ENCODE measurements around the gene PIK3C3. TPM values are rescaled to one million over a fixed set of nuclear protein-coding genes. Genes with fewer than 3 reads are reported as not detected.

Gene PIK3C3
- polyA plus RNA-seq, 1 donor from 2014 or later: 42.9 TPM

DNA sequence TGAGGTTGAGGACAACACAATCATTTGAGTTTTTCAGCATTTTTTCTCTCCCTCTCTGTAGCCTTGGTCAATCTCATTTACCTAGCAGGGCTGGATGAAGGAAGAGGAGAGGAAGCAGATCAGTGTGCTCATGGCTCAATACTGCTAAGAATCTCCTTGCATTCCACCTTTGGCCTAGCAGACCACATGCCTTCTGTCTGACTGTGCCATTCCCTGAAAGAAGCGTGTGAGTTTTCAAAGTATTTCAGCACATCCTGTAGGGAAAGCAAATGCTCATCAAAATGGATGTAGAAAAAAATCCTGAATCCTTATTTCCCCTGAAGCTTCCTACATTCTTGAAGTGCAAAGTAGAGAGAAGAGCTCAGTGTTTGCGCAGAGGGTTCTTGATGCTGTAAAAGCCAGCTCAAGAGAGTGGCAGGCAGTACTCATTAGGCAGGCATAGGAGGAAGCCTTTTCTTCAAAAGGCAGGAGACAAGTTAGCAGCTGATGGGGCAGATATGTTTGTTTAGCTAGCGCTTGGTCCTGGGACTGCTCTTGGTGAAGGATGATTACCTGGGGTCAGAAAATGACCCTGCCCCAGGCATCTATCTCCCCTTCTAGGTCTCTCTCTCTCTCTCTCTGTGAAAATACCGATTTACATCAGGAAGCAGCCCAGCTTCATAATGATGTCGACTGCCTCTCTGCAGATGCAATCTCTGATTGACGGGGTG is 14.4 kb upstream of the PIK3C3 start:
- Histone ChIP-seq H3K9me3 (ENCODE audit: low read length) (no peaks in the 10 kb centered on the region), H4K20me1 (ENCODE audit: insufficient read depth) (no peaks in the 10 kb centered on the region), H3K9ac (ENCODE audit: low read length) (no peak overlapping the region), H3K4me2 (ENCODE audit: low read length) (no peak overlapping the region), H3F3A (ENCODE audit: insufficient read depth, low read length, poor library complexity, severe bottlenecking) (no peaks in the 10 kb centered on the region), H3K27me3 (ENCODE audit: insufficient read depth, low read depth, low read length) (no peaks in the 10 kb centered on the region), H3K79me2 (replicated peaks; ENCODE audit: insufficient read depth, low read length) (no peaks in the 10 kb centered on the region), H3K27ac (ENCODE audit: low read length) (no peak overlapping the region), H2AFZ (ENCODE audit: low read depth, low read length) (no peak overlapping the region), H3K36me3 (ENCODE audit: insufficient read depth, low read length) (no peaks in the 10 kb centered on the region), H3K9me2 (ENCODE audit: insufficient read depth, low read length) (no peaks in the 10 kb centered on the region), H3K4me3 (ENCODE audit: low read length) (no peak overlapping the region)
- TF ChIP-seq TAF1 (IDR thresholded peaks at IDR 0.05; ENCODE audit: low read depth): no peak
- no peak for TF ChIP-seq SMC3 (conservative IDR thresholded peaks at IDR 0.05; ENCODE audit: poor library complexity)
- no peak for TF ChIP-seq EZH2 (IDR thresholded peaks at IDR 0.05; ENCODE audit: borderline replicate concordance, insufficient read depth, low read length, poor library complexity, severe bottlenecking)
- TF ChIP-seq, protein P1, sequence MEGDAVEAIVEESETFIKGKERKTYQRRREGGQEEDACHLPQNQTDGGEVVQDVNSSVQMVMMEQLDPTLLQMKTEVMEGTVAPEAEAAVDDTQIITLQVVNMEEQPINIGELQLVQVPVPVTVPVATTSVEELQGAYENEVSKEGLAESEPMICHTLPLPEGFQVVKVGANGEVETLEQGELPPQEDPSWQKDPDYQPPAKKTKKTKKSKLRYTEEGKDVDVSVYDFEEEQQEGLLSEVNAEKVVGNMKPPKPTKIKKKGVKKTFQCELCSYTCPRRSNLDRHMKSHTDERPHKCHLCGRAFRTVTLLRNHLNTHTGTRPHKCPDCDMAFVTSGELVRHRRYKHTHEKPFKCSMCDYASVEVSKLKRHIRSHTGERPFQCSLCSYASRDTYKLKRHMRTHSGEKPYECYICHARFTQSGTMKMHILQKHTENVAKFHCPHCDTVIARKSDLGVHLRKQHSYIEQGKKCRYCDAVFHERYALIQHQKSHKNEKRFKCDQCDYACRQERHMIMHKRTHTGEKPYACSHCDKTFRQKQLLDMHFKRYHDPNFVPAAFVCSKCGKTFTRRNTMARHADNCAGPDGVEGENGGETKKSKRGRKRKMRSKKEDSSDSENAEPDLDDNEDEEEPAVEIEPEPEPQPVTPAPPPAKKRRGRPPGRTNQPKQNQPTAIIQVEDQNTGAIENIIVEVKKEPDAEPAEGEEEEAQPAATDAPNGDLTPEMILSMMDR (IDR thresholded peaks at IDR 0.05; ENCODE audit: poor library complexity, severe bottlenecking): no peak
- TF ChIP-seq MXI1 (conservative IDR thresholded peaks at IDR 0.05; ENCODE audit: poor library complexity, severe bottlenecking): no peak
- TF ChIP-seq, protein P2, sequence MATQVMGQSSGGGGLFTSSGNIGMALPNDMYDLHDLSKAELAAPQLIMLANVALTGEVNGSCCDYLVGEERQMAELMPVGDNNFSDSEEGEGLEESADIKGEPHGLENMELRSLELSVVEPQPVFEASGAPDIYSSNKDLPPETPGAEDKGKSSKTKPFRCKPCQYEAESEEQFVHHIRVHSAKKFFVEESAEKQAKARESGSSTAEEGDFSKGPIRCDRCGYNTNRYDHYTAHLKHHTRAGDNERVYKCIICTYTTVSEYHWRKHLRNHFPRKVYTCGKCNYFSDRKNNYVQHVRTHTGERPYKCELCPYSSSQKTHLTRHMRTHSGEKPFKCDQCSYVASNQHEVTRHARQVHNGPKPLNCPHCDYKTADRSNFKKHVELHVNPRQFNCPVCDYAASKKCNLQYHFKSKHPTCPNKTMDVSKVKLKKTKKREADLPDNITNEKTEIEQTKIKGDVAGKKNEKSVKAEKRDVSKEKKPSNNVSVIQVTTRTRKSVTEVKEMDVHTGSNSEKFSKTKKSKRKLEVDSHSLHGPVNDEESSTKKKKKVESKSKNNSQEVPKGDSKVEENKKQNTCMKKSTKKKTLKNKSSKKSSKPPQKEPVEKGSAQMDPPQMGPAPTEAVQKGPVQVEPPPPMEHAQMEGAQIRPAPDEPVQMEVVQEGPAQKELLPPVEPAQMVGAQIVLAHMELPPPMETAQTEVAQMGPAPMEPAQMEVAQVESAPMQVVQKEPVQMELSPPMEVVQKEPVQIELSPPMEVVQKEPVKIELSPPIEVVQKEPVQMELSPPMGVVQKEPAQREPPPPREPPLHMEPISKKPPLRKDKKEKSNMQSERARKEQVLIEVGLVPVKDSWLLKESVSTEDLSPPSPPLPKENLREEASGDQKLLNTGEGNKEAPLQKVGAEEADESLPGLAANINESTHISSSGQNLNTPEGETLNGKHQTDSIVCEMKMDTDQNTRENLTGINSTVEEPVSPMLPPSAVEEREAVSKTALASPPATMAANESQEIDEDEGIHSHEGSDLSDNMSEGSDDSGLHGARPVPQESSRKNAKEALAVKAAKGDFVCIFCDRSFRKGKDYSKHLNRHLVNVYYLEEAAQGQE (IDR thresholded peaks at IDR 0.05; ENCODE audit: borderline replicate concordance): no peak
- TF ChIP-seq RAD21 (conservative IDR thresholded peaks at IDR 0.05): no peak
- no peak for TF ChIP-seq POLR2AphosphoS5 (IDR thresholded peaks at IDR 0.05)
- no peak for TF ChIP-seq EP300 (conservative IDR thresholded peaks at IDR 0.05; ENCODE audit: poor library complexity, severe bottlenecking)

DNA sequence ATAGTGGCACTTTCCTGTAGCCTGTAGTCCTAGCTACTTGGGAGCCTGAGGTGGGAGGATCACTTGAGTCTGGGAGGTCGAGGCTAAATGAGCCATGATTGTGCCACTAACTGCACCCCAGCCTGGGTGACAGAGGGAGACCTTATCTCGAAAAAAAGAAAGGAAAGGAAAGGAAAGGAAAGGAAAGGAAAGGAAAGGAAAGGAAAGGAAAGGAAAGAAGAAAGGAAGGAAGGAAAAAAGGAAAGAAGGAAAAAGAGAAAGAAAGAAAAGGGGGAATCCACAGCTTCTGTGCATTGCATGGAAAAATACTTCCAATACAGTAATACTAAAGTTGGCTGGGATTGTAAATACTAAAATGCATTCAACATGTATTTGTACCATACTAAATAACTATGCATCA is 12.8 kb upstream of the PIK3C3 start:
- Histone ChIP-seq H3K27me3 (ENCODE audit: insufficient read depth, low read depth, low read length) (no peaks in the 10 kb centered on the region), H3K9me2 (ENCODE audit: insufficient read depth, low read length) (no peaks in the 10 kb centered on the region), H3K4me3 (ENCODE audit: low read length) (no peak overlapping the region), H3K9ac (ENCODE audit: low read length) (no peak overlapping the region), H3K36me3 (ENCODE audit: insufficient read depth, low read length) (no peaks in the 10 kb centered on the region), H2AFZ (ENCODE audit: low read depth, low read length) (no peak overlapping the region), H3K79me2 (replicated peaks; ENCODE audit: insufficient read depth, low read length) (no peaks in the 10 kb centered on the region), H3K4me2 (ENCODE audit: low read length) (no peak overlapping the region), H4K20me1 (ENCODE audit: insufficient read depth) (no peaks in the 10 kb centered on the region), H3F3A (ENCODE audit: insufficient read depth, low read length, poor library complexity, severe bottlenecking) (no peaks in the 10 kb centered on the region), H3K27ac (ENCODE audit: low read length) (no peak overlapping the region), H3K9me3 (ENCODE audit: low read length) (no peaks in the 10 kb centered on the region)
- no peak for TF ChIP-seq SMC3 (conservative IDR thresholded peaks at IDR 0.05; ENCODE audit: poor library complexity)
- TF ChIP-seq TAF1 (IDR thresholded peaks at IDR 0.05; ENCODE audit: low read depth): no peak
- no peak for TF ChIP-seq POLR2AphosphoS5 (IDR thresholded peaks at IDR 0.05)
- no peak for TF ChIP-seq RAD21 (conservative IDR thresholded peaks at IDR 0.05)
- TF ChIP-seq, protein P1 (IDR thresholded peaks at IDR 0.05; ENCODE audit: poor library complexity, severe bottlenecking): no peak
- TF ChIP-seq EZH2 (IDR thresholded peaks at IDR 0.05; ENCODE audit: borderline replicate concordance, insufficient read depth, low read length, poor library complexity, severe bottlenecking): no peak
- TF ChIP-seq, protein P2 (IDR thresholded peaks at IDR 0.05; ENCODE audit: borderline replicate concordance): no peak
- no peak for TF ChIP-seq MXI1 (conservative IDR thresholded peaks at IDR 0.05; ENCODE audit: poor library complexity, severe bottlenecking)
- TF ChIP-seq EP300 (conservative IDR thresholded peaks at IDR 0.05; ENCODE audit: poor library complexity, severe bottlenecking): no peak

Measured in neural cell (in vitro differentiated cells).